Panc1 (cell line): ENCODE measurements around the gene KRT8.

Source experiments
- POLR2AphosphoS5 ChIP-seq: IDR thresholded peaks from 2 replicates; pipeline ENCODE4 v1.6.1; 2012; ENCODE audit warnings: mild to moderate bottlenecking, low read depth, low read length, moderate library complexity
- SIN3A ChIP-seq: IDR thresholded peaks from 2 replicates; pipeline ENCODE4 v1.6.1; 2012; ENCODE audit warnings: low read depth, mild to moderate bottlenecking, low read length, moderate library complexity, borderline replicate concordance; ENCODE audit not compliant: insufficient read depth
- TF ChIP-seq, protein P1 (sequence below): fragments of 450-650 bp; IDR thresholded peaks from 2 replicates; pipeline ENCODE4 v1.5.1; 2017; ENCODE audit warnings: mild to moderate bottlenecking
- TF ChIP-seq, protein P2 (sequence below), 2 experiments: IDR thresholded peaks; 2 replicates each; pipeline ENCODE4 v1.6.1; 2011 to 2012; ENCODE audit warnings: low read depth in 2 of 2, control low read depth in 1 of 2, low read length in 1 of 2, mild to moderate bottlenecking in 1 of 2, moderate library complexity in 1 of 2; ENCODE audit not compliant: insufficient read depth in 1 of 2

DNA sequence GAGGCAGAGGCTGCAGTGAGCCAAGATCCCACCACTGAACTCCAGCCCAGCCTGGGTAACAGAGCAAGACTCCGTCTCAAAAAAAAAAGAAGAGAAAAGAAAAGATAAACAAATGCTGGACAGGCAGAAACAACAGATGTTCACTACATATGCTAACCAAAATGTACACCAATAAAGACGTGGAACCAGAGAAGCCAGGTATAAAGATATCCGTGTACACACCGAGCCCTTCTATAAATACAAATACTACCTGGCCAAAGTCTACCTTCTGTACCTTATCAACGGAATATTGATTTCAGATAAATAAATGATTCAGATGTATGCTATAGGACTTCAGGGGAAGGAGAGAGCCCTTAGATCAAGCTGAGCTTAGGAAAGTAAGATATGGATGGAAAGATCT lies 10.8 kb upstream of the KRT8 start:
- TF ChIP-seq, protein P1, sequence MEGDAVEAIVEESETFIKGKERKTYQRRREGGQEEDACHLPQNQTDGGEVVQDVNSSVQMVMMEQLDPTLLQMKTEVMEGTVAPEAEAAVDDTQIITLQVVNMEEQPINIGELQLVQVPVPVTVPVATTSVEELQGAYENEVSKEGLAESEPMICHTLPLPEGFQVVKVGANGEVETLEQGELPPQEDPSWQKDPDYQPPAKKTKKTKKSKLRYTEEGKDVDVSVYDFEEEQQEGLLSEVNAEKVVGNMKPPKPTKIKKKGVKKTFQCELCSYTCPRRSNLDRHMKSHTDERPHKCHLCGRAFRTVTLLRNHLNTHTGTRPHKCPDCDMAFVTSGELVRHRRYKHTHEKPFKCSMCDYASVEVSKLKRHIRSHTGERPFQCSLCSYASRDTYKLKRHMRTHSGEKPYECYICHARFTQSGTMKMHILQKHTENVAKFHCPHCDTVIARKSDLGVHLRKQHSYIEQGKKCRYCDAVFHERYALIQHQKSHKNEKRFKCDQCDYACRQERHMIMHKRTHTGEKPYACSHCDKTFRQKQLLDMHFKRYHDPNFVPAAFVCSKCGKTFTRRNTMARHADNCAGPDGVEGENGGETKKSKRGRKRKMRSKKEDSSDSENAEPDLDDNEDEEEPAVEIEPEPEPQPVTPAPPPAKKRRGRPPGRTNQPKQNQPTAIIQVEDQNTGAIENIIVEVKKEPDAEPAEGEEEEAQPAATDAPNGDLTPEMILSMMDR: no peak
- TF ChIP-seq POLR2AphosphoS5: no peak
- no peak for TF ChIP-seq SIN3A
- TF ChIP-seq, protein P2, sequence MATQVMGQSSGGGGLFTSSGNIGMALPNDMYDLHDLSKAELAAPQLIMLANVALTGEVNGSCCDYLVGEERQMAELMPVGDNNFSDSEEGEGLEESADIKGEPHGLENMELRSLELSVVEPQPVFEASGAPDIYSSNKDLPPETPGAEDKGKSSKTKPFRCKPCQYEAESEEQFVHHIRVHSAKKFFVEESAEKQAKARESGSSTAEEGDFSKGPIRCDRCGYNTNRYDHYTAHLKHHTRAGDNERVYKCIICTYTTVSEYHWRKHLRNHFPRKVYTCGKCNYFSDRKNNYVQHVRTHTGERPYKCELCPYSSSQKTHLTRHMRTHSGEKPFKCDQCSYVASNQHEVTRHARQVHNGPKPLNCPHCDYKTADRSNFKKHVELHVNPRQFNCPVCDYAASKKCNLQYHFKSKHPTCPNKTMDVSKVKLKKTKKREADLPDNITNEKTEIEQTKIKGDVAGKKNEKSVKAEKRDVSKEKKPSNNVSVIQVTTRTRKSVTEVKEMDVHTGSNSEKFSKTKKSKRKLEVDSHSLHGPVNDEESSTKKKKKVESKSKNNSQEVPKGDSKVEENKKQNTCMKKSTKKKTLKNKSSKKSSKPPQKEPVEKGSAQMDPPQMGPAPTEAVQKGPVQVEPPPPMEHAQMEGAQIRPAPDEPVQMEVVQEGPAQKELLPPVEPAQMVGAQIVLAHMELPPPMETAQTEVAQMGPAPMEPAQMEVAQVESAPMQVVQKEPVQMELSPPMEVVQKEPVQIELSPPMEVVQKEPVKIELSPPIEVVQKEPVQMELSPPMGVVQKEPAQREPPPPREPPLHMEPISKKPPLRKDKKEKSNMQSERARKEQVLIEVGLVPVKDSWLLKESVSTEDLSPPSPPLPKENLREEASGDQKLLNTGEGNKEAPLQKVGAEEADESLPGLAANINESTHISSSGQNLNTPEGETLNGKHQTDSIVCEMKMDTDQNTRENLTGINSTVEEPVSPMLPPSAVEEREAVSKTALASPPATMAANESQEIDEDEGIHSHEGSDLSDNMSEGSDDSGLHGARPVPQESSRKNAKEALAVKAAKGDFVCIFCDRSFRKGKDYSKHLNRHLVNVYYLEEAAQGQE (IDR thresholded peaks at IDR 0.05; ENCODE audit: insufficient read depth in 1 of 2, low read depth in 2 of 2, low read length in 1 of 2): no peak
